ENCODE measurements around the gene NBPF26. TPM values are rescaled to one million over a fixed set of nuclear protein-coding genes. Genes with fewer than 3 reads are reported as not detected.
A peak's percentile ranks its signal among the peaks of the same experiment; 100 is the strongest.
"Not testable (repeated sequence)": the region's sequence is repeated elsewhere in the genome, so short reads cannot be mapped to it uniquely, and the experiment has no call there.

NBPF26 gene
- total RNA-seq, 1 experiment from 2014 or later = 15.5 TPM

DNA sequence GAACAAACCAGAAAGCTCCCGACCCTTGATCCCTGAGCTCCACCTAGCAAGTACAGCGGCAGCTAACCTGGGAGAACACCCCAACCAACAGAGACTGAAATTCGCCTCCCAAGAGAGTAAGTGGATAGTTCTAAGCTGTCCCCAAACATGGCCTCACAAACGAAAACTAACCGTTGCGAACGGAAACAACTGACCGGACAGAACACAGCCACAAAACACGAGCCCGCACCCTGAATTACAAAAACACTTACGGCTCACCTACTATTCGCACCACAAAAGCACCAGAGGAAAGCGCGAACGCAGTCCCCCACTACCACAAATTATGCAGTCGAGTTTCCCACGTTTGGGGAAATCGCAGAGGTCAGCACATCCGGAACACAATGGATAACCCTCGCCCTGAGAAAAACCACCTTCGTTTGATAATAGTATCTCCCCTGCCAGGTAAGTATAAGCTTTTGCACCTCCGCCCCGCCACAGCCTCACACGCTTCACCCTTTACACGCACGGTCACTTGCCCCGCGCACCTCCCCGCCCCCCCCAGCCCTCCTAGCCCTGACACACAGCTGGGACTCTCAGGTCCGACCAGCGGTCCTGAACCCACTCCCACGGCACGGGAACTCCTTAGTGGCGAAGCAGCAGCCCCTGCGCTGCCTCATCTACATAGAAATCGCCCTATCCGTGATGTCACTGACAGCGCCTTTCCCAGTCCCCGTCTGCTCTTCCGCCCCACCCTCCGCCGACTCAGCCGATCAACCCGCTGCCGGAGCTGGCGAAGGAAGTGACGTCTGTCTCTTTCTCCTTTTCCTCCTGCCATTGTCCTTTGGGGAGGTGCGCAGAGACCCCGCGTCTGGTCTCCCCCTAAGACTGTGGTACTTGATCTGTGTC is 127.0 kb downstream of the NBPF26 start:
- peak; percentile 96 for DNase-seq (ENCODE audit: low read depth)

DNA sequence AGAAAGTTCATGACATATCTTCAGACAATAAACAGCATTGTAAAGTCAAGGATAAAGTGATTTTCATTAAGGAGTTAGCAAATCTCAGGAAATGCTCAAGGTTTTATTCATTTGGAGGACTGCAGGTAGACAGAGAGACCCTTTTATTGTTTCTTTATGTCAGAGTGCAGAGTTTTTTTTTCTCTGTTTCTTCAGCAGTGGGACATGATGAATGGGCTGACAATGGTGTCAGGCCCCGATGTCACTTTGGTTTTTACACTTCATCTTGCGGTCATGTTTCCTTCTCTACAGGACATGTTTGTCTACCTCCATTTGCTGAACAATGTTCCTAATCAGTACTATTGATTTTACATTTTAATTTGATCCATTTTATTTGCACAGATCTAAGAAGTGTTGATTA is 134.4 kb downstream of the NBPF26 start:
- DNase-seq (ENCODE audit: low read depth) = not testable (repeated sequence)

DNA sequence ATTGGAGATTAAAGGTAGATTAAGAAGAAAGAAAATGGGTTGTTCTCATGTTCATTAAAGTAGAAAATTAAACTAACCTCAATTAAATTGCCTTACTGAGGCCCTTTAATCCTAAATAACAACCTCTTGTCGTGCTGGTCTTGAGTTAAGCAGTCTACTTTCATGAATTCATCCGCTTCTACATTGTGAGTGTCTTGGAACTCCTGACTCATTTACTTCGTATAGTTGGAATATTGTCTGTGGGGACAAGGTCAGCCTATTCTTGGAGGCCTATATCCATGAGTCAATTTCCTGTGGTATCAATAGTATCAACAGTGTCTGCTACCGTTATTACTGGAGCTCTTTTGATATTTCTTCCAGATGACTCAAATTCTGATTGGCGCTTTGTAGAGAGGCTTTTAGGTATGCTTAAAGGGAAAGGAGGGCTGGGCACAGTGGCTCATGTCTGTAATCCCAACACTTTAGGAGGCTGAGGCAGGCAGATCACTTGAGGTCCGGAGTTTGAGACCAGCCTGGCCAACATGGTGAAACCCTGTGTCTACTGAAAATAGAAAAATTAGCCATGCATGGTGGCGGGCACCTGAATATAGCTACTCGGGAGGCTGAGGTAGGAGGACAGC is 136.0 kb downstream of the NBPF26 start:
- peak; percentile 40 for DNase-seq (ENCODE audit: low read depth)

DNA sequence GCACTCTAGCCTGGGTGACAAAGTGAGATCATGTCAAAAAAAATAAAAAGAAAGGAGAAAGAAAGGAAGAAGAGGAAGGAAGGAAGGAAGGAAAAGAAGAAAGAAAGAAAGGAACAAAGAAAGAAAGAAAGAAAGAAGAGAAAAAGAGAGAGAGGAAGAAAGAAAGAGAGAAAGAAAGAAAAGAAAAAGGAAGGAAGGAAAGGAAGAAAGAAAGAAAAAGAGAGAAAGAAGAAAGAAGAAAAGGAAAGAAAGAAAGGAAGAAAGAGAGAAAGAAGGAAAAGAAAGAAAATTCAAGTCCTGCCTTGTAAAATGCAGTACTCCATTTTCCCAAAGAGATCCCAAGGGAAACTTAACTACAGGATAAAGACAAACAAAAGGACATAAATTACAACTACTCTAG is 154.5 kb downstream of the NBPF26 start:
- not testable (repeated sequence) for DNase-seq (ENCODE audit: low read depth)

- not testable (repeated sequence) for DNase-seq (ENCODE audit: low read depth)
These were observed 156.3 kb downstream of the NBPF26 start for GRCh38 chr1:120880056-120880455.

GRCh38 chr1:120881934-120882333 is 158.2 kb downstream of the NBPF26 start:
- not testable (repeated sequence) for DNase-seq (ENCODE audit: low read depth)

Small RNA genes within 50 kb of the gene (small RNA-seq; reads per million reads assigned to genes)
- gene RNVU1-19 = 4.7 reads per million, percentile 88 among the genes with 10 or more reads in this experiment

Other genes starting within 250 kb of the NBPF26 start
- gene PPIAL4A, start 165.8 kb downstream of the NBPF26 start, total RNA-seq (2014; rRNA removed; shearing (Covaris generic)) = not detected in 2 replicates